Prostate gland (tissue), 2 donors: ENCODE results near the gene NINJ2. TPM values are rescaled to one million over a fixed set of nuclear protein-coding genes. Genes with fewer than 3 reads are reported as not detected.

Experiments
- DNase-seq: peaks from one replicate; pipeline ENCODE4 v3.0.0-alpha.2; 2019; ENCODE audit warnings: low spot score
- H3K27ac ChIP-seq, 2 donors: fragments of 200-600 bp; sonication (generic); 2 replicates each; pipeline ENCODE4 v1.5.1; 2017 to 2019
- H3K27me3 ChIP-seq: fragments of 200-600 bp; sonication (generic); replicated peaks from 2 replicates; pipeline ENCODE4 v1.5.1; 2019; ENCODE audit not compliant: insufficient read depth
- H3K36me3 ChIP-seq, 2 donors: fragments of 200-600 bp; sonication (generic); 1 replicate in 1 of 2; 2 replicates in 1 of 2; pipeline versions ENCODE4 v1.5.1 to v1.8.1; 2017 to 2019
- H3K4me1 ChIP-seq: fragments of 200-600 bp; sonication (generic); replicated peaks from 2 replicates; pipeline ENCODE4 v1.5.1; 2019
- H3K4me3 ChIP-seq, 2 donors: fragments of 200-600 bp; sonication (generic); 2 replicates each; pipeline ENCODE4 v1.5.1; 2017 to 2019
- H3K9me3 ChIP-seq: fragments of 200-600 bp; sonication (generic); 2 replicates; pipeline ENCODE4 v1.5.1; 2017
- CTCF ChIP-seq, 4 experiments: fragments of 200-600 bp in 2 of 4; fragments of 450-650 bp in 2 of 4; sonication (generic) in 2 of 4; IDR thresholded peaks; 1 replicate in 3 of 4; 2 replicates in 1 of 4; pipeline ENCODE4 v1.5.1; 2016 to 2019; ENCODE audit warnings: antibody characterized with exemption in 4 of 4, mild to moderate bottlenecking in 2 of 4, moderate library complexity in 2 of 4
- POLR2A ChIP-seq: fragments of 450-650 bp; IDR thresholded peaks from one replicate; pipeline ENCODE4 v1.6.1; 2016; ENCODE audit warnings: antibody characterized with exemption, mild to moderate bottlenecking
- POLR2AphosphoS5 ChIP-seq: sonication (generic); formaldehyde crosslinking; IDR thresholded peaks from one replicate; pipeline ENCODE4 v1.6.1; 2017; ENCODE audit warnings: antibody characterized with exemption
- WGBS: methylation state at CpG from one replicate; pipeline ENCODE4 v1.1.5; 2018; 5-methylcytosine and 5-hydroxymethylcytosine counted together
- intact Hi-C: fragments of 100-400 bp; cut with DNase I; formaldehyde crosslinking; loops from one replicate; pipeline ENCODE4 v1.14.2; 2022
- total RNA-seq, 2 donors: library from RNA; depleted of rRNA; stranded (reverse); fragments of >200 nt; gene quantifications; one replicate each; pipeline ENCODE4 v1.1.0, GENCODE V29; 2016

NINJ2 gene
- total RNA-seq, 2 donors from 2014 or later, result 1.1 to 17.3 TPM

DNA sequence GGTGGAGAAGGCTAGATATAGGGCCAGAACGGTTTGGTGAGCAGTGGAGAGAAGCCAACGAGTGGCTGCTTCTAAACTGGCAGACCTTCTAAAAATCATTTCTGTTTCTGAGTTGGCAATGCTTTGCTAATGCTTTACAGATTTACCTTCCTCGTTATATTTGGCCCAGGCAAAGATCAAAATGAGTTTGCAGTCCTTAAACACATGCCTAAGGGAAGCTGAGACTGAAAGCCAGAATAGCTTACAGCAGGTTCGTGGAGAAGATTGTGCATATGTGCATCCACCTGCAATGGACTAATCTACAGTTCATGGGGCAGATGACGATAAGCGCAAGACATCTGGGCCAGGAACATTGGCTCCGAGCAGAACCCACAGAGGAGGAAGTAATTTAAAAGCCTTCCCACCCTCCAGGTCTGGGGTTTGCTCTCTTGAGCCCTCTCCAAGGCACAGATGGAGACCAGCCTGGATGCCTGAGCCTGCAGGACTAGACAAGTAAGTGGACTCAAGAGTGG, 99.4 kb downstream of the NINJ2 start:
- H3K4me3 ChIP-seq, result no peak overlapping the region

DNA sequence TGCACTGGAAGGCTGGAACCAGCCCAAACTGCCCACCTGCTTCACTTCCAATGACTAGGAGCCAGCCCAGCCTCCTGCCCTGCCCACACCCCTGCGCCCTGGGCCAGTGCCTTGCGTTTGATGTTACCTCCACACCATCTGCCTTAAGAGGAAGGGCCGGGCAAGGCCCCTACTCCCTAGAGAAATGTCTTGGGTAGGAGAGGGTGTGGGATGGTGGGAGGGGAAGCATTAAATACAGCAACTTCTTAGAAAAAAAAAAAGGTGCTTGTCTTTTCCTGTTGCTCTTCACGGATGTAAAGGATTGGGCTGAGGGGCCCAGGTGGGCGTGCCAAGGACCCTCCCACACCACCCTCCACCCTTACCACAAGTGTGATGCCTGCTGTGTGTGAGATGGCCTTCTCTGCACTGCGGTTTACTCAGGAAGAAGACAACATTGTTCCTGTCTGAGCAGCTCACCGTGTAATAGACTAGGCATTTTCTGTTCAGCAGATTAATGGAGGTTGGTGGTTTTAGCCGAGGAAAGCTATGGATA, 99.9 kb downstream of the NINJ2 start:
- H3K4me1 ChIP-seq, result no peaks in the 10 kb centered on the region
- H3K4me3 ChIP-seq, result no peak overlapping the region
- DNase-seq, result no peak
- no peak overlapping the region for H3K27ac ChIP-seq
- H3K9me3 ChIP-seq, result no peaks in the 10 kb centered on the region
- TF ChIP-seq POLR2A (no peak), CTCF (IDR thresholded peaks at IDR 0.05) (no peak), POLR2AphosphoS5 (no peak)
- WGBS, result 58% methylated on average over 8 of the region's 8 CpGs
- no peaks in the 10 kb centered on the region for H3K27me3 ChIP-seq
- intact Hi-C loops, result no loop called here
- no peaks in the 10 kb centered on the region for H3K36me3 ChIP-seq

More for the DNA sequence above, 99.4 kb downstream of the NINJ2 start:
- no peaks in the 10 kb centered on the region for H3K4me1 ChIP-seq
- 48% methylated on average over 7 of the region's 7 CpGs for WGBS
- DNase-seq, result no peak
- H3K36me3 ChIP-seq, result no peaks in the 10 kb centered on the region
- H3K9me3 ChIP-seq, result no peaks in the 10 kb centered on the region
- intact Hi-C loops, result no loop called here
- TF ChIP-seq POLR2A (no peak), POLR2AphosphoS5 (no peak), CTCF (IDR thresholded peaks at IDR 0.05) (no peak)
- H3K27me3 ChIP-seq, result no peaks in the 10 kb centered on the region
- H3K27ac ChIP-seq, result no peak overlapping the region

DNA sequence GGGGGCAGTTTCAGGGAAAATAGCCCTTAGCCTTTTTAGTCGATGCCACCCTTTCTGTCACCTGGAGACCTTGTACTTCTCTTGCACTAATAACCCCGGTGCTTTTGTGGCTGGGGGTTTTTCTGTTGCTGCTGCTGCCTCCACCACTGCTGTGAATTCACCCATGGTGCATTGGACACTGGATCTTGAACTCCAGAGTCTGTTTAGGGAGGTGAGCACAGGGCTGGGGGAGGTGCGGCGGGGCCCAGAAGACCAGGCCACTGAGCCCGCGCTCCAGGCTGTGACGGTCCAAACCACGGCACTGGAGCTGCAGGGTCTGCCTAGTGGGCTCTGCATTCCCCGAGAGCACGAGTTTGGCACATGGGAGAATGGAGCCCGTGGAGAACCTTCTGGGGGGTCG, 100.6 kb downstream of the NINJ2 start:
- intact Hi-C loops, result no loop called here
- Histone ChIP-seq H3K4me3 (no peak overlapping the region), H3K9me3 (no peaks in the 10 kb centered on the region), H3K27ac (no peak overlapping the region), H3K27me3 (no peaks in the 10 kb centered on the region), H3K4me1 (no peaks in the 10 kb centered on the region), H3K36me3 (no peaks in the 10 kb centered on the region)
- TF ChIP-seq POLR2A (no peak), POLR2AphosphoS5 (no peak), CTCF (IDR thresholded peaks at IDR 0.05) (no peak)
- no peak for DNase-seq
- WGBS, result 93% methylated on average over 12 of the region's 12 CpGs

DNA sequence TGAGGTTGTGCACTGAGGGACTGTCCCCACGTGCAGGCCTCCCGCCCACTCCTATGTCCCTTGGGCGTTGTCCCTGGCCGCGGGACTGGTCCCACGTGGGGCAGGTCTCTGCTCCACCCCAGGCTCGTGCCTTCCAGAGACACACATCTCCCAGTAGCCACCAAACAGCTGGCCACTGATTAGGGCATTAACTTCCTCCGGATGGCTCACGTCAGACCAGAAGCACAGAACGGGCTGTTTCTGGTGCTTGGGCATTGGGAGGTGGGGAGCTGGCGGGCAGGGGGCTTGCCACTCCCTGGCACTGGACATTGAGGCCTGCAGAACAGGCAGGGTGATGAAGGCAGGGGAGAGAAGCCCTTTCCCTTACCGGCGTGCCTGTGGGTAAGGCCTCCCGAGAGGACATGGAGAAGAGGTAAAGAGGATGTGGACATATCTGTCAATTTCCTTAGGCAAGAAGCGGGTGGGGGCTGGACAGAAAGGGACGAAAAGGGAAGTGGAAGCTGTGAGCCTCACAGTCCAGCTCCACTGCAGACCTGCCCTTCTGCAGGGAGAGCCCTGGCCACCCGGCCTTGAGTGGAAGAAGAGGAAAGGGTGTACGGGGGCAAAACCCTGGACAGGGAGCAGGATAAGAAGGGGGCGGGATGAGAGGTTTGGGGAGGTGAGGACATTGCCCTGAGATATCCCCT, 101.2 kb downstream of the NINJ2 start:
- Histone ChIP-seq H3K36me3 (no peaks in the 10 kb centered on the region), H3K9me3 (no peaks in the 10 kb centered on the region), H3K27me3 (no peaks in the 10 kb centered on the region), H3K4me1 (no peaks in the 10 kb centered on the region), H3K4me3 (no peak overlapping the region), H3K27ac (no peak overlapping the region)
- intact Hi-C loops, result no loop called here
- no peak for DNase-seq
- 62% methylated on average over 19 of the region's 19 CpGs for WGBS
- TF ChIP-seq CTCF (IDR thresholded peaks at IDR 0.05) (no peak), POLR2A (no peak), POLR2AphosphoS5 (no peak)

GRCh38 chr12:561391-561705, 101.9 kb downstream of the NINJ2 start:
- TF ChIP-seq CTCF (IDR thresholded peaks at IDR 0.05) (no peak), POLR2A (no peak), POLR2AphosphoS5 (no peak)
- WGBS, result 95% methylated on average over 14 of the region's 14 CpGs
- no peak overlapping the region for H3K4me3 ChIP-seq
- H3K27me3 ChIP-seq, result no peaks in the 10 kb centered on the region
- no peaks in the 10 kb centered on the region for H3K9me3 ChIP-seq
- no peaks in the 10 kb centered on the region for H3K36me3 ChIP-seq
- DNase-seq, result no peak
- no peaks in the 10 kb centered on the region for H3K4me1 ChIP-seq
- H3K27ac ChIP-seq, result no peak overlapping the region
- intact Hi-C loops, result no loop called here
